Measurements from ENCODE around the gene PIK3R6. TPM values are rescaled to one million over a fixed set of nuclear protein-coding genes. Genes with fewer than 3 reads are reported as not detected.

PIK3R6 gene
- total and polyA plus RNA-seq, 10 of the 15 experiments (the other 5 are each of a cell fraction or from before 2014, with no cell fraction given) = 6.7 to 146 (median 68.2) TPM

- TF ChIP-seq POU2F2 (IDR thresholded peaks at IDR 0.05; ENCODE audit: borderline replicate concordance, low read depth, low read length) (no peak), SMC3 (IDR thresholded peaks at IDR 0.05; ENCODE audit: borderline replicate concordance, low read length) (no peak), NR2F1 (conservative IDR thresholded peaks at IDR 0.05) (no peak), WRNIP1 (IDR thresholded peaks at IDR 0.05; ENCODE audit: borderline replicate concordance, low read depth, low read length) (no peak), ZSCAN29 (IDR thresholded peaks at IDR 0.05) (no peak), SP1 (IDR thresholded peaks at IDR 0.05; ENCODE audit: low read depth, low read length) (no peak)
Measured at GRCh38 chr17:8880466-8880865, 13.0 kb upstream of the PIK3R6 start (continued).

DNA sequence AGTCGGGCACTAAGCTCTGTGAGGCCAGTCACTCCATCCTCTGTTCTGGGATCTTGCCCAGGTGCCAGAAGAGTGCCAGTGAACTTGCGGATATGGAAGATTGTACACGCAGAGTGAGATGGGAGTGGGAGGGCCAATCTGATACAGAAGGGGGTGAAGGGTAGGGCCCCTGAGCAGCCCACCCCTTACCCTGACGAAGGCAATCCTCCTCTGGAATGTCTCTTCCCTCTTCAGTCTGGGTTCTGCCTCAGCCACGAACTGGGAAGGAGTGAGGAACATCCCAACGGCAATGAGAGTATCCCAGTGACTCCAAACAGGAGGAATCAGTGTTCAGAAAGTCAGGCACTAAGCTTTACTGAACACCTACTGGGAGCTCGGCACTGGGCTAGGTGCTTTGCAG, 11.9 kb upstream of the PIK3R6 start:
- CTCF ChIA-PET = interaction anchor here (1.3 kb wide), 1 partner anchor 15 kb away, joined by 5 read pairs; no protein-coding TSS in a partner anchor
- Histone ChIP-seq H3K4me2 (ENCODE audit: control insufficient read depth, insufficient read depth) (no peak overlapping the region), H2AFZ (ENCODE audit: control insufficient read depth, low read depth, low read length) (no peak overlapping the region), H3K36me3 (ENCODE audit: control insufficient read depth in 2 of 2, insufficient read depth in 2 of 2, low read length in 1 of 2) (peaks cover 25 to 29% of the 10 kb centered on the region in 2 experiments; a peak in 3 of 4 replicates), H3K27me3 (replicated peaks in 1 of 2; ENCODE audit: control insufficient read depth in 2 of 2, insufficient read depth in 2 of 2, low read length in 1 of 2) (no peaks in the 10 kb centered on the region), H3K4me1 (ENCODE audit: control insufficient read depth, insufficient read depth, low read length) (no peaks in the 10 kb centered on the region), H3K9me3 (replicated peaks; ENCODE audit: control insufficient read depth, insufficient read depth, low read length) (no peaks in the 10 kb centered on the region), H3K27ac (ENCODE audit: control insufficient read depth, insufficient read depth) (no peak overlapping the region), H3K4me3 (no peak overlapping the region), H4K20me1 (ENCODE audit: control insufficient read depth, insufficient read depth) (no peaks in the 10 kb centered on the region), H3K79me2 (ENCODE audit: control insufficient read depth, insufficient read depth, low read length) (no peaks in the 10 kb centered on the region), H3K9ac (ENCODE audit: control insufficient read depth, insufficient read depth, low read length) (no peak overlapping the region)
- no peak for FAIRE-seq
- RAD21 ChIA-PET (ENCODE audit: unreplicated experiment) = no interaction called here
- intact Hi-C loops (cut with micrococcal nuclease; ENCODE audit: unreplicated experiment) = no loop called here
- no TSS peak for BruUV-seq (replicated peaks)
- ATAC-seq = no peak
- POLR2A ChIA-PET = interaction anchor here (0.8 kb wide), 1 partner anchor 11 kb away, joined by 3 read pairs; no protein-coding TSS in a partner anchor
- WGBS (ENCODE audit: insufficient coverage, insufficient replicate concordance, low lambda C conversion rate, missing lambda C conversion rate) = 85% methylated on average over 7 of the region's 7 CpGs
- TF ChIP-seq ZZZ3 (IDR thresholded peaks at IDR 0.05; ENCODE audit: control insufficient read depth, insufficient read length, low read depth) = no peak
- TF ChIP-seq TARDBP (IDR thresholded peaks at IDR 0.05; ENCODE audit: borderline replicate concordance) = no peak
- TF ChIP-seq NFYA (IDR thresholded peaks at IDR 0.05; ENCODE audit: borderline replicate concordance, low read depth, low read length) = no peak
- no peak for TF ChIP-seq IRF4 (IDR thresholded peaks at IDR 0.05; ENCODE audit: low read depth, low read length)
- no peak for TF ChIP-seq CREB1 (IDR thresholded peaks at IDR 0.05; ENCODE audit: low read depth)
- SMC1A ChIA-PET (ENCODE audit: uncharacterized antibody, unreplicated experiment) = interaction anchor here (1.6 kb wide), 1 partner anchor 10 kb away, joined by 11 read pairs; no protein-coding TSS in a partner anchor
- no peak for DNase-seq (ENCODE audit: low read depth, low spot score)
- in situ Hi-C loops (cut with MboI) = no loop called here

All from GM12878 (cell line).